Natural killer cell (primary cell): ENCODE results near the gene CSNK1G3. TPM values are rescaled to one million over a fixed set of nuclear protein-coding genes. Genes with fewer than 3 reads are reported as not detected.

Source experiments
- ATAC-seq, 3 donors: fragments of 150-1000 bp in 2 of 3; fragments of 200-7000 bp in 1 of 3; cut with Tn5 transposase; 1 replicate in 1 of 3; 2 replicates in 2 of 3; pipeline ENCODE4 v1.10.0; 2021; ENCODE audit warnings: mild to moderate bottlenecking in 2 of 3, moderate library complexity in 2 of 3
- DNase-seq, 2 donors: peaks; one replicate each; pipeline versions ENCODE4 v3.0.0 to v3.0.0-alpha.2; 2013 to 2021; ENCODE audit warnings: mixed read lengths in 1 of 2
- H3K27ac ChIP-seq: one replicate; pipeline ENCODE4 v1.5.1; 2013; ENCODE audit warnings: mild to moderate bottlenecking, low read length
- H3K27me3 ChIP-seq: one replicate; pipeline ENCODE4 v1.6.1; 2013; ENCODE audit warnings: low read length; ENCODE audit not compliant: control insufficient read depth, insufficient read depth
- H3K36me3 ChIP-seq: one replicate; pipeline ENCODE4 v1.6.1; 2013; ENCODE audit warnings: low read length; ENCODE audit not compliant: control insufficient read depth, insufficient read depth
- H3K4me1 ChIP-seq: one replicate; pipeline ENCODE4 v1.6.1; 2013; ENCODE audit warnings: low read length; ENCODE audit not compliant: control insufficient read depth, insufficient read depth
- H3K4me3 ChIP-seq: one replicate; pipeline ENCODE4 v1.5.1; 2013; ENCODE audit warnings: low read length
- H3K9me3 ChIP-seq: one replicate; pipeline ENCODE4 v1.6.1; 2013; ENCODE audit warnings: low read length; ENCODE audit not compliant: control insufficient read depth, insufficient read depth
- H3K27ac Mint-ChIP-seq, 2 donors: one replicate each; pipeline ENCODE4 v1.8.0; 2022; ENCODE audit warnings: mild to moderate bottlenecking in 2 of 2, mixed read lengths in 2 of 2, moderate library complexity in 1 of 2
- H3K27me3 Mint-ChIP-seq, 2 donors: one replicate each; pipeline ENCODE4 v1.8.0; 2022; ENCODE audit warnings: low read depth in 2 of 2, mixed read lengths in 2 of 2
- H3K36me3 Mint-ChIP-seq: one replicate; pipeline ENCODE4 v1.8.0; 2022; ENCODE audit warnings: mixed read lengths
- H3K4me1 Mint-ChIP-seq, 2 donors: one replicate each; pipeline ENCODE4 v1.8.0; 2022; ENCODE audit warnings: mixed read lengths in 2 of 2
- H3K4me3 Mint-ChIP-seq: one replicate; pipeline ENCODE4 v1.8.0; 2022; ENCODE audit warnings: mild to moderate bottlenecking, moderate library complexity, mixed read lengths
- H3K9me3 Mint-ChIP-seq, 2 donors: one replicate each; pipeline ENCODE4 v1.8.0; 2022; ENCODE audit warnings: mixed read lengths in 2 of 2
- WGBS: methylation state at CpG from one replicate; pipeline ENCODE4 v1.1.7; 2013; ENCODE audit warnings: missing lambda C conversion rate; ENCODE audit not compliant: insufficient coverage; 5-methylcytosine and 5-hydroxymethylcytosine counted together
- intact Hi-C: fragments of 100-400 bp; cut with micrococcal nuclease; formaldehyde crosslinking; loops from one replicate; pipeline ENCODE4 v1.14.2; 2022
- total RNA-seq, 4 donors: library from RNA; stranded (reverse); fragments of 120-200 nt in 1 of 4; gene quantifications; one replicate each; pipeline versions ENCODE4 v1.2.3 to v1.2.4, GENCODE V29; 2013 to 2022
- TF ChIP-seq, protein P1 (sequence below): fragments of 200-600 bp; IDR thresholded peaks from one replicate; pipeline ENCODE4 v1.8.0; 2022; ENCODE audit warnings: antibody characterized with exemption

CSNK1G3 gene
- total RNA-seq, 3 donors from 2014 or later (not counting 1 experiment from before 2014, with no cell fraction given): 96.7 to 111 (median 101) TPM

DNA sequence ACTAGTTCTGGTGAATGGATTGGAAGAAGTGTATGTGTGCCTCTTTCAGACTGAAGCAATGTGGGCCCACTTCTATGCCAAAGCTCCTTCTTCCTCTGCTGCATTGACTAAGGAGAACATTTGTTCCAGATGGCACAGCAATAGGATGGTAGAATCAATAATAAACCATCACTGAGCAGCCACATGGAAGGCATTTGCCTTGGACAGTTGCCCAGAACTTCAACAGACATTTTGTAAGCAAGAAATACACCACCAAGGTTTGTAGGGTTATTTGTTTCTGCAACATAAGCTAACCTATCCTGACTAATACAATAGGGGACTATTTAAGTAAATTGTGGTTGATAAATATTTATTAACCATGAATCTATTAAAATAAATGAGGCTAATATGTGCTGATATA, 37.7 kb upstream of the CSNK1G3 start:
- ATAC-seq: no peak
- no peaks in the 10 kb centered on the region for H3K36me3 Mint-ChIP-seq
- H3K4me1 ChIP-seq: no peaks in the 10 kb centered on the region
- no peaks in the 10 kb centered on the region for H3K36me3 ChIP-seq
- H3K9me3 Mint-ChIP-seq: no peaks in the 10 kb centered on the region
- no peak overlapping the region for H3K27ac ChIP-seq
- intact Hi-C loops: no loop called here
- peaks cover 26 to 36% of the 10 kb centered on the region in 2 donors for H3K27me3 Mint-ChIP-seq
- no peak overlapping the region for H3K27ac Mint-ChIP-seq
- peaks cover 4% of the 10 kb centered on the region for H3K27me3 ChIP-seq
- H3K4me3 ChIP-seq: no peak overlapping the region
- TF ChIP-seq, protein P1, sequence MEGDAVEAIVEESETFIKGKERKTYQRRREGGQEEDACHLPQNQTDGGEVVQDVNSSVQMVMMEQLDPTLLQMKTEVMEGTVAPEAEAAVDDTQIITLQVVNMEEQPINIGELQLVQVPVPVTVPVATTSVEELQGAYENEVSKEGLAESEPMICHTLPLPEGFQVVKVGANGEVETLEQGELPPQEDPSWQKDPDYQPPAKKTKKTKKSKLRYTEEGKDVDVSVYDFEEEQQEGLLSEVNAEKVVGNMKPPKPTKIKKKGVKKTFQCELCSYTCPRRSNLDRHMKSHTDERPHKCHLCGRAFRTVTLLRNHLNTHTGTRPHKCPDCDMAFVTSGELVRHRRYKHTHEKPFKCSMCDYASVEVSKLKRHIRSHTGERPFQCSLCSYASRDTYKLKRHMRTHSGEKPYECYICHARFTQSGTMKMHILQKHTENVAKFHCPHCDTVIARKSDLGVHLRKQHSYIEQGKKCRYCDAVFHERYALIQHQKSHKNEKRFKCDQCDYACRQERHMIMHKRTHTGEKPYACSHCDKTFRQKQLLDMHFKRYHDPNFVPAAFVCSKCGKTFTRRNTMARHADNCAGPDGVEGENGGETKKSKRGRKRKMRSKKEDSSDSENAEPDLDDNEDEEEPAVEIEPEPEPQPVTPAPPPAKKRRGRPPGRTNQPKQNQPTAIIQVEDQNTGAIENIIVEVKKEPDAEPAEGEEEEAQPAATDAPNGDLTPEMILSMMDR: no peak
- peaks cover 3% of the 10 kb centered on the region for H3K9me3 ChIP-seq
- no peak for DNase-seq
- H3K4me3 Mint-ChIP-seq: no peak overlapping the region
- H3K4me1 Mint-ChIP-seq: no peaks in the 10 kb centered on the region

GRCh38 chr5:123476731-123477130, 35.2 kb upstream of the CSNK1G3 start:
- no peaks in the 10 kb centered on the region for H3K9me3 ChIP-seq
- intact Hi-C loops: no loop called here
- Mint-ChIP-seq H3K27ac (no peak overlapping the region), H3K36me3 (no peaks in the 10 kb centered on the region), H3K4me1 (no peaks in the 10 kb centered on the region), H3K9me3 (no peaks in the 10 kb centered on the region), H3K4me3 (no peak overlapping the region), H3K27me3 (peaks cover 22 to 24% of the 10 kb centered on the region in 2 donors)
- H3K27ac ChIP-seq: no peak overlapping the region
- H3K36me3 ChIP-seq: no peaks in the 10 kb centered on the region
- H3K4me1 ChIP-seq: no peaks in the 10 kb centered on the region
- H3K27me3 ChIP-seq: peaks cover 4% of the 10 kb centered on the region
- TF ChIP-seq, protein P1: no peak
- ATAC-seq: no peak
- no peak for DNase-seq
- 60% methylated on average over 1 of the region's 1 CpG for WGBS
- H3K4me3 ChIP-seq: no peak overlapping the region

GRCh38 chr5:123478546-123478945, 33.4 kb upstream of the CSNK1G3 start:
- TF ChIP-seq, protein P1: no peak
- Mint-ChIP-seq H3K9me3 (no peaks in the 10 kb centered on the region), H3K4me1 (no peaks in the 10 kb centered on the region), H3K27me3 (peaks cover 12 to 16% of the 10 kb centered on the region in 2 donors), H3K27ac (no peak overlapping the region), H3K36me3 (no peaks in the 10 kb centered on the region), H3K4me3 (no peak overlapping the region)
- H3K9me3 ChIP-seq: no peaks in the 10 kb centered on the region
- no peak overlapping the region for H3K27ac ChIP-seq
- WGBS: 85% methylated on average over 1 of the region's 1 CpG
- peaks cover 4% of the 10 kb centered on the region for H3K27me3 ChIP-seq
- H3K4me3 ChIP-seq: no peak overlapping the region
- DNase-seq (no peak), ATAC-seq (no peak)
- intact Hi-C loops: no loop called here
- H3K36me3 ChIP-seq: no peaks in the 10 kb centered on the region
- no peaks in the 10 kb centered on the region for H3K4me1 ChIP-seq

DNA sequence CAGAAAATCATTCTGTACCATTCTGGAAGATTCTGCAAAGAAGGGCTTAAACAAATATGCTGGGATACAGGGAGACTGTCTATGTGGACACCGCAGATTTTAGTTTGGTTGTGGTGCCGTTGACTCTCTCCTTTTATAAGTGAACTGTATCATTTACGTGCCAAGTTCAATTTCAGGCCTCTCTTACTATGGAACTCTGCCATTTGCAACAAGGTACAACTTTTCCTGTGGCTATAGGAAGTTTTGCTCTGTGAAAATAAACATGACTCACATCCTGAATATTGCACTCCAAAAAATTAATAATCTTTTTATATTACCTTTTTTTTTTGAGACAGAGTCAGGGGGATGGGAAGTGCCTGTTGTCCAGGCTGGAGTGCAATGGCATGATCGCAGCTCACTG, 29.7 kb upstream of the CSNK1G3 start:
- no peaks in the 10 kb centered on the region for H3K36me3 ChIP-seq
- H3K4me3 ChIP-seq: no peak overlapping the region
- Mint-ChIP-seq H3K4me3 (no peak overlapping the region), H3K36me3 (no peaks in the 10 kb centered on the region), H3K27ac (no peak overlapping the region), H3K9me3 (no peaks in the 10 kb centered on the region), H3K27me3 (peaks cover 15 to 17% of the 10 kb centered on the region in 2 donors), H3K4me1 (no peaks in the 10 kb centered on the region)
- TF ChIP-seq, protein P1: no peak
- intact Hi-C loops: no loop called here
- no peaks in the 10 kb centered on the region for H3K4me1 ChIP-seq
- no peak overlapping the region for H3K27ac ChIP-seq
- ATAC-seq (no peak), DNase-seq (no peak)
- WGBS: 95% methylated on average over 4 of the region's 4 CpGs
- H3K9me3 ChIP-seq: no peaks in the 10 kb centered on the region
- peaks cover 8% of the 10 kb centered on the region for H3K27me3 ChIP-seq
